Astrocyte (in vitro differentiated cells and primary cell): ENCODE data around the gene CPA4. TPM values are rescaled to one million over a fixed set of nuclear protein-coding genes. Genes with fewer than 3 reads are reported as not detected.

Source experiments
- DNase-seq: peaks from one replicate; pipeline ENCODE4 v3.0.0-alpha.2; 2010; ENCODE audit warnings: low read depth
- FAIRE-seq: peaks from 2 replicates; lab custom pipeline; 2011; peaks lifted over from hg19 to GRCh38; lab: Jason Lieb, UNC
- H2AFZ ChIP-seq: 2 replicates; pipeline ENCODE4 v1.6.0; 2012; ENCODE audit warnings: low read depth, low read length, inconsistent platforms
- H3K27ac ChIP-seq: 2 replicates; pipeline ENCODE4 v1.5.1; 2011; ENCODE audit warnings: low read depth, low read length, inconsistent platforms
- H3K27me3 ChIP-seq: 2 replicates; pipeline ENCODE4 v1.6.0; 2011; ENCODE audit warnings: low read length, inconsistent platforms; ENCODE audit not compliant: insufficient read depth
- H3K36me3 ChIP-seq: 2 replicates; pipeline ENCODE4 v1.5.1; 2011; ENCODE audit warnings: low read length, inconsistent platforms; ENCODE audit not compliant: insufficient read depth
- H3K4me1 ChIP-seq: 2 replicates; pipeline ENCODE4 v1.5.1; 2011; ENCODE audit warnings: low read length, inconsistent platforms; ENCODE audit not compliant: insufficient read depth
- H3K4me2 ChIP-seq: 2 replicates; pipeline ENCODE4 v1.6.0; 2012; ENCODE audit warnings: low read length, inconsistent platforms
- H3K4me3 ChIP-seq: 2 replicates; pipeline ENCODE4 v1.5.1; 2011; ENCODE audit warnings: low read depth, mild to moderate bottlenecking, low read length, inconsistent platforms; ENCODE audit not compliant: insufficient read depth
- H3K79me2 ChIP-seq: 2 replicates; pipeline ENCODE4 v1.6.0; 2012; ENCODE audit warnings: mild to moderate bottlenecking, low read length, inconsistent platforms; ENCODE audit not compliant: insufficient read depth
- H3K9ac ChIP-seq: 2 replicates; pipeline ENCODE4 v1.6.0; 2012; ENCODE audit warnings: mild to moderate bottlenecking, low read length, inconsistent platforms
- H3K9me3 ChIP-seq: 2 replicates; pipeline ENCODE4 v1.5.1; 2012; ENCODE audit warnings: low read depth, mild to moderate bottlenecking, low read length, inconsistent platforms; ENCODE audit not compliant: insufficient read depth
- H4K20me1 ChIP-seq: 2 replicates; pipeline ENCODE4 v1.6.0; 2012; ENCODE audit warnings: low read length, inconsistent platforms; ENCODE audit not compliant: insufficient read depth
- H3K27ac Mint-ChIP-seq: one replicate; pipeline ENCODE4 v1.8.0; 2021; ENCODE audit warnings: mild to moderate bottlenecking, mixed read lengths; ENCODE audit not compliant: unreplicated experiment
- H3K27me3 Mint-ChIP-seq: one replicate; pipeline ENCODE4 v1.8.0; 2021; ENCODE audit warnings: low read depth, mixed read lengths; ENCODE audit not compliant: unreplicated experiment
- H3K36me3 Mint-ChIP-seq: one replicate; pipeline ENCODE4 v1.8.0; 2021; ENCODE audit warnings: low read depth, mixed read lengths; ENCODE audit not compliant: unreplicated experiment
- H3K4me1 Mint-ChIP-seq: one replicate; pipeline ENCODE4 v1.8.0; 2021; ENCODE audit warnings: low read depth, mixed read lengths; ENCODE audit not compliant: unreplicated experiment
- H3K4me3 Mint-ChIP-seq: one replicate; pipeline ENCODE4 v1.8.0; 2021; ENCODE audit warnings: mild to moderate bottlenecking, moderate library complexity, mixed read lengths; ENCODE audit not compliant: unreplicated experiment
- H3K9me3 Mint-ChIP-seq: one replicate; pipeline ENCODE4 v1.8.0; 2021; ENCODE audit warnings: mild to moderate bottlenecking, mixed read lengths; ENCODE audit not compliant: unreplicated experiment
- CTCF ChIP-seq: IDR thresholded peaks from 2 replicates; pipeline ENCODE4 v1.5.1; 2011; ENCODE audit warnings: low read depth, mild to moderate bottlenecking, inconsistent platforms, low read length, moderate library complexity; ENCODE audit not compliant: insufficient read depth
- EZH2 ChIP-seq: IDR thresholded peaks from 2 replicates; pipeline ENCODE4 v1.6.1; 2012; ENCODE audit warnings: mild to moderate bottlenecking, low read length, inconsistent platforms; ENCODE audit not compliant: insufficient read depth
- total RNA-seq: library from RNA; stranded (reverse); gene quantifications from 2 replicates; pipeline ENCODE4 v1.2.1, GENCODE V29; 2021

Gene CPA4
- total RNA-seq, 1 donor from 2014 or later = 111 TPM

GRCh38 chr7:130262448-130262847 is 30.5 kb upstream of the CPA4 start:
- H3K79me2 ChIP-seq = no peaks in the 10 kb centered on the region
- no peak overlapping the region for H3K4me3 ChIP-seq
- no peaks in the 10 kb centered on the region for H4K20me1 ChIP-seq
- H3K27me3 ChIP-seq = no peaks in the 10 kb centered on the region
- DNase-seq = no peak
- no peaks in the 10 kb centered on the region for H3K4me1 ChIP-seq
- Mint-ChIP-seq H3K27me3 (no peaks in the 10 kb centered on the region), H3K36me3 (peaks cover 2% of the 10 kb centered on the region), H3K4me1 (peaks cover 3% of the 10 kb centered on the region), H3K9me3 (peaks cover 8% of the 10 kb centered on the region), H3K27ac (no peak overlapping the region), H3K4me3 (no peak overlapping the region)
- H3K36me3 ChIP-seq = no peaks in the 10 kb centered on the region
- H3K9ac ChIP-seq = no peak overlapping the region
- H2AFZ ChIP-seq = no peak overlapping the region
- H3K27ac ChIP-seq = no peak overlapping the region
- no peak for FAIRE-seq
- TF ChIP-seq CTCF = no peak
- TF ChIP-seq EZH2 = no peak
- peaks cover 10% of the 10 kb centered on the region for H3K9me3 ChIP-seq
- H3K4me2 ChIP-seq = no peak overlapping the region

GRCh38 chr7:130263130-130263529 is 29.8 kb upstream of the CPA4 start:
- H3K4me1 Mint-ChIP-seq = peaks cover 3% of the 10 kb centered on the region
- H3K27me3 ChIP-seq = no peaks in the 10 kb centered on the region
- no peak overlapping the region for H3K27ac ChIP-seq
- H3K27ac Mint-ChIP-seq = no peak overlapping the region
- DNase-seq (no peak), FAIRE-seq (no peak)
- H3K9me3 Mint-ChIP-seq = peaks cover 7% of the 10 kb centered on the region
- H3K9ac ChIP-seq = no peak overlapping the region
- no peak overlapping the region for H3K4me2 ChIP-seq
- no peaks in the 10 kb centered on the region for H3K36me3 ChIP-seq
- H3K4me1 ChIP-seq = no peaks in the 10 kb centered on the region
- H3K4me3 ChIP-seq = no peak overlapping the region
- H3K9me3 ChIP-seq = peaks cover 8% of the 10 kb centered on the region
- no peak for TF ChIP-seq CTCF
- TF ChIP-seq EZH2 = no peak
- H3K27me3 Mint-ChIP-seq = no peaks in the 10 kb centered on the region
- no peak overlapping the region for H2AFZ ChIP-seq
- no peaks in the 10 kb centered on the region for H4K20me1 ChIP-seq
- H3K36me3 Mint-ChIP-seq = peaks cover 2% of the 10 kb centered on the region
- H3K4me3 Mint-ChIP-seq = no peak overlapping the region
- H3K79me2 ChIP-seq = no peaks in the 10 kb centered on the region

DNA sequence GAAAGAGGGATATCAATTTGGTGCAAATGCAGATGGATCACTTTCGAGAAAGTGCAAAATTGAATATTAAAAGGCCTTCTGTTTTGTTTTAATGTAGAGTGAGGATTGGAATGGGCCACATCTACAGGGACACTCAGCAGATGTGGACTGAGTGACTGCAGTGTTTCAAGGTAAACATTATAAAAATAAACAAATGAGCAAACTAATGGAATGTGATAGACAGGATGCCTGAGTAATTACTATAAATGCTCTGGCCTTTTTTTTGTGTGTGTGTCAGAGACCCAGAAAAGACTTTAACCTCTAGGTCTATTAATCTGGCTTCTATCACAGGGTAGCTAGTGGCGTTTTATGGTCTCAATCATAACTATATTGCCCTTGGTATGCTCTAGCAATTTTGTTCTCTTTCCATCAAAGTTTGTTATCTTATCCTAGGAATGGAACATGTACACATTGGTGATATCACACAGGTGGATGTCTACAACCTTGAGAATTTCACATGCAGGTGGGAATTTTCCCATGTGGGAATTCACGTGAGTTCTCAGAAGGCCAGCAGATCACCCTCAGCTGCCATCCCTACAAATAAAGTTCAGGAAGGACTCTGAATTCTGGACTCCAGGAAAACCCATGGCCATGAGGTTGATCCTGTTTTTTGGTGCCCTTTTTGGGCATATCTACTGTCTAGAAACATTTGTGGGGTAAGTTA is 26.6 kb upstream of the CPA4 start, which contains the start of gene CPA2:
TSS of gene CPA2 (plus strand) at position 606 of the 703 bp plus-strand sequence. CDS start at position 625, 19 bp downstream.
- Histone ChIP-seq H3K9ac (no peak within 1 kb of the TSS), H3K4me1 (no peaks in the 10 kb centered on the region), H3K27ac (no peak within 1 kb of the TSS), H3K9me3 (no peaks in the 10 kb centered on the region), H4K20me1 (no peaks in the 10 kb centered on the region), H3K27me3 (no peaks in the 10 kb centered on the region), H2AFZ (no peak within 1 kb of the TSS), H3K36me3 (no peaks in the 10 kb centered on the region), H3K4me2 (no peak within 1 kb of the TSS), H3K79me2 (no peaks in the 10 kb centered on the region), H3K4me3 (no peak within 1 kb of the TSS)
- no peak within 1 kb of the TSS for H3K27ac Mint-ChIP-seq
- H3K36me3 Mint-ChIP-seq = peaks cover 2% of the 10 kb centered on the region
- H3K4me3 Mint-ChIP-seq = no peak within 1 kb of the TSS
- no peak for DNase-seq
- H3K27me3 Mint-ChIP-seq = no peaks in the 10 kb centered on the region
- FAIRE-seq = no peak
- H3K9me3 Mint-ChIP-seq = peaks cover 3% of the 10 kb centered on the region
- TF ChIP-seq EZH2 (no peak), CTCF (no peak)
- H3K4me1 Mint-ChIP-seq = peaks cover 3% of the 10 kb centered on the region
